HCT116 (cell line): Measurements from ENCODE around the gene CDK19. TPM values are rescaled to one million over a fixed set of nuclear protein-coding genes. Genes with fewer than 3 reads are reported as not detected.

ENCODE experiments used
- ATAC-seq: fragments of 200-7000 bp; cut with Tn5 transposase; 2 replicates; pipeline ENCODE4 v1.9.1; 2020; ENCODE audit warnings: mild to moderate bottlenecking, moderate library complexity
- BruUV-seq: library from RNA; stranded (reverse); fragments of 400-500 nt; replicated peaks from 2 replicates; lab custom pipeline; 2021; lab: Mats Ljungman, UMichigan
- CTCF ChIA-PET: fragments of 300-600 bp; sonication (Branson Sonifier 250); formaldehyde crosslinking; loops from one replicate; lab custom pipeline; 2021; ENCODE audit warnings: antibody characterized with exemption; lab: Charles Lee
- POLR2A ChIA-PET: fragments of 300-600, 350-600 bp; sonication (Branson Sonifier 250); formaldehyde crosslinking; loops from one replicate; lab custom pipeline; 2021; ENCODE audit warnings: antibody characterized with exemption; lab: Charles Lee
- RAD21 ChIA-PET, 2 experiments: fragments of 300-600 bp; sonication (Branson Sonifier 250); formaldehyde crosslinking; loops; one replicate each; lab custom pipeline; 2023; ENCODE audit warnings: low total read pairs in 2 of 2; ENCODE audit not compliant: uncharacterized antibody in 2 of 2, unreplicated experiment in 2 of 2, low non-redundant PET in 1 of 2; lab: Charles Lee
- DNase-seq: peaks from one replicate; pipeline ENCODE4 v3.0.0-alpha.2; 2010; ENCODE audit warnings: low read depth, low spot score
- H2AFZ ChIP-seq: fragments of 200-600 bp; shearing (Covaris generic), sonication (generic); 2 replicates; pipeline ENCODE4 v1.6.1; 2017; ENCODE audit warnings: low read depth, mixed run types, mixed read lengths, antibody characterized with exemption, low read length; ENCODE audit not compliant: poor library complexity, severe bottlenecking
- H3K27ac ChIP-seq: 2 replicates; pipeline ENCODE4 v1.5.1; 2012; ENCODE audit warnings: low read depth, low read length
- H3K27me3 ChIP-seq: fragments of 200-600 bp; sonication (generic); 2 replicates; pipeline ENCODE4 v1.6.1; 2016; ENCODE audit warnings: mixed run types, low read length, mixed read lengths; ENCODE audit not compliant: insufficient read depth
- H3K36me3 ChIP-seq, 2 experiments: fragments of 200-500 bp in 1 of 2; fragments of 200-600 bp in 1 of 2; sonication (Bioruptor generic) in 1 of 2; sonication (generic) in 1 of 2; 2 replicates each; pipeline versions ENCODE4 v1.5.1 to v1.6.1; 2014 to 2016; ENCODE audit warnings: low read length in 2 of 2, inconsistent platforms in 1 of 2, mixed read lengths in 1 of 2, mixed run types in 1 of 2; ENCODE audit not compliant: insufficient read depth in 2 of 2, control insufficient read depth in 1 of 2
- H3K4me1 ChIP-seq, 2 experiments: fragments of 200-600 bp in 1 of 2; sonication (generic) in 1 of 2; 2 replicates each; pipeline versions ENCODE4 v1.5.1 to v1.6.1; 2012 to 2017; ENCODE audit warnings: low read length in 2 of 2, inconsistent platforms in 1 of 2, mild to moderate bottlenecking in 1 of 2, mixed read lengths in 1 of 2, mixed run types in 1 of 2, moderate library complexity in 1 of 2; ENCODE audit not compliant: insufficient read depth in 2 of 2, control insufficient read depth in 1 of 2
- H3K4me2 ChIP-seq: fragments of 200-600 bp; sonication (generic); 2 replicates; pipeline ENCODE4 v1.6.1; 2017; ENCODE audit warnings: mixed run types, low read length, mixed read lengths
- H3K4me3 ChIP-seq, 2 experiments: fragments of 200-600 bp in 1 of 2; sonication (generic) in 1 of 2; replicated peaks in 1 of 2; 2 replicates each; pipeline ENCODE4 v1.5.1; 2011 to 2016; ENCODE audit warnings: low read length in 2 of 2, control low read depth in 1 of 2, low read depth in 1 of 2, mild to moderate bottlenecking in 1 of 2, mixed read lengths in 1 of 2, mixed run types in 1 of 2
- H3K79me2 ChIP-seq: fragments of 200-600 bp; sonication (generic); 2 replicates; pipeline ENCODE4 v1.6.1; 2017; ENCODE audit warnings: mild to moderate bottlenecking, mixed run types, low read length, moderate library complexity, mixed read lengths; ENCODE audit not compliant: insufficient read depth
- H3K9ac ChIP-seq: fragments of 200-600 bp; sonication (generic); 2 replicates; pipeline ENCODE4 v1.6.1; 2016; ENCODE audit warnings: low read length, mixed read lengths
- H3K9me2 ChIP-seq: fragments of 200-600 bp; sonication (generic), shearing (Covaris generic); 2 replicates; pipeline ENCODE4 v1.6.1; 2017; ENCODE audit warnings: mixed run types, mild to moderate bottlenecking, moderate library complexity; ENCODE audit not compliant: insufficient read depth
- H3K9me3 ChIP-seq, 2 experiments: fragments of 200-500 bp in 1 of 2; fragments of 200-600 bp in 1 of 2; sonication (Bioruptor generic) in 1 of 2; sonication (generic) in 1 of 2; 2 replicates each; pipeline ENCODE4 v1.6.1; 2014 to 2017; ENCODE audit warnings: low read length in 2 of 2, mixed read lengths in 2 of 2, inconsistent platforms in 1 of 2, low read depth in 1 of 2, mild to moderate bottlenecking in 1 of 2, mixed run types in 1 of 2, moderate library complexity in 1 of 2; ENCODE audit not compliant: control insufficient read depth in 1 of 2, insufficient read depth in 1 of 2
- H4K20me1 ChIP-seq: fragments of 200-600 bp; sonication (generic), shearing (Covaris generic); 2 replicates; pipeline ENCODE4 v1.6.1; 2017; ENCODE audit warnings: mixed run types, mild to moderate bottlenecking, moderate library complexity; ENCODE audit not compliant: insufficient read depth
- ATF3 ChIP-seq: IDR thresholded peaks from 2 replicates; pipeline ENCODE4 v1.6.1; 2012
- CBX3 ChIP-seq: IDR thresholded peaks from 2 replicates; pipeline ENCODE4 v1.6.1; 2012; ENCODE audit warnings: low read depth
- CEBPB ChIP-seq: IDR thresholded peaks from 2 replicates; pipeline ENCODE4 v1.6.1; 2012; ENCODE audit warnings: low read depth
- CTCF ChIP-seq, 3 experiments: fragments of 200-600 bp in 1 of 3; sonication (generic) in 1 of 3; IDR thresholded peaks in 2 of 3; conservative IDR thresholded peaks in 1 of 3; 2 replicates each; pipeline ENCODE4 v1.5.1; 2012 to 2017; ENCODE audit warnings: low read depth in 2 of 3, low read length in 2 of 3, antibody characterized with exemption in 1 of 3, borderline replicate concordance in 1 of 3, control low read depth in 1 of 3, mild to moderate bottlenecking in 1 of 3, mixed read lengths in 1 of 3, mixed run types in 1 of 3, moderate library complexity in 1 of 3; ENCODE audit not compliant: insufficient read depth in 1 of 3
- ELF1 ChIP-seq: IDR thresholded peaks from 2 replicates; pipeline ENCODE4 v1.6.1; 2012; ENCODE audit warnings: low read depth, borderline replicate concordance
- EZH2phosphoT487 ChIP-seq: fragments of 200-600 bp; IDR thresholded peaks from 2 replicates; pipeline ENCODE4 v1.6.1; 2018; ENCODE audit warnings: antibody characterized with exemption, borderline replicate concordance
- MAX ChIP-seq: IDR thresholded peaks from 2 replicates; pipeline ENCODE4 v1.6.1; 2012
- POLR2AphosphoS5 ChIP-seq: IDR thresholded peaks from 2 replicates; pipeline ENCODE4 v1.6.1; 2011; ENCODE audit warnings: mild to moderate bottlenecking, low read depth, low read length, moderate library complexity
- RAD21 ChIP-seq: IDR thresholded peaks from 2 replicates; pipeline ENCODE4 v1.6.1; 2012; ENCODE audit warnings: low read depth, mild to moderate bottlenecking
- SIN3A ChIP-seq: IDR thresholded peaks from 2 replicates; pipeline ENCODE4 v1.6.1; 2012; ENCODE audit warnings: low read depth
- SRF ChIP-seq: IDR thresholded peaks from 2 replicates; pipeline ENCODE4 v1.6.1; 2012; ENCODE audit warnings: low read depth
- TCF7L2 ChIP-seq: IDR thresholded peaks from 2 replicates; pipeline ENCODE4 v1.7.0; 2011; ENCODE audit warnings: borderline replicate concordance, inconsistent platforms; ENCODE audit not compliant: insufficient read depth, insufficient read length; ENCODE audit errors: extremely low read depth
- YY1 ChIP-seq: IDR thresholded peaks from 2 replicates; pipeline ENCODE4 v1.6.1; 2011; ENCODE audit warnings: low read length, low read depth, moderate library complexity, mild to moderate bottlenecking; ENCODE audit not compliant: insufficient replicate concordance; ENCODE audit errors: extremely low read depth
- ZBTB33 ChIP-seq: IDR thresholded peaks from 2 replicates; pipeline ENCODE4 v1.6.1; 2011; ENCODE audit warnings: mild to moderate bottlenecking, low read length, moderate library complexity; ENCODE audit not compliant: insufficient replicate concordance; ENCODE audit errors: extremely low read depth
- ZFX ChIP-seq: fragments of 450-650 bp; IDR thresholded peaks from 2 replicates; pipeline ENCODE4 v1.6.1; 2017
- ZNF274 ChIP-seq: fragments of 200-500 bp; sonication (Bioruptor generic); IDR thresholded peaks from 2 replicates; pipeline ENCODE4 v1.6.1; 2014; ENCODE audit warnings: mild to moderate bottlenecking, low read depth, low read length, inconsistent platforms
- intact Hi-C: fragments of 100-400 bp; cut with micrococcal nuclease; formaldehyde crosslinking; loops from 2 replicates; pipeline ENCODE4 v1.10.0; 2022
- total RNA-seq: library from RNA; stranded (reverse); gene quantifications from one replicate; pipeline ENCODE4 v1.2.1, GENCODE V29; 2021; ENCODE audit not compliant: unreplicated experiment

Gene CDK19
- total RNA-seq, 1 experiment from 2014 or later = 20.0 TPM

GRCh38 chr6:110699780-110700179 lies 115.5 kb downstream of the CDK19 start:
- Histone ChIP-seq H3K9me2 (no peaks in the 10 kb centered on the region), H3K4me3 (no peak overlapping the region)
- no peak; the same call in 1 of the 2 replicates for ATAC-seq
- TF ChIP-seq ATF3 = no peak
- no peak for TF ChIP-seq ZFX
- TF ChIP-seq RAD21 = no peak
- TF ChIP-seq MAX = no peak
- no peak for TF ChIP-seq TCF7L2
- no peak for TF ChIP-seq CTCF (IDR thresholded peaks at IDR 0.05 in 2 of 3, conservative IDR thresholded peaks at IDR 0.05 in 1 of 3; ENCODE audit: borderline replicate concordance in 1 of 3, insufficient read depth in 1 of 3, low read depth in 2 of 3, low read length in 2 of 3)
- no peak for TF ChIP-seq CBX3
- TF ChIP-seq CEBPB = no peak
- no peak for TF ChIP-seq YY1
- no peak for TF ChIP-seq ELF1
- no peak for TF ChIP-seq SIN3A
- no peak for TF ChIP-seq SRF
- TF ChIP-seq EZH2phosphoT487 = no peak
- no peak for TF ChIP-seq ZNF274
- TF ChIP-seq POLR2AphosphoS5 = no peak
- TF ChIP-seq ZBTB33 = no peak
- TF ChIP-seq, all 23 proteins: peak for 0
- peak overlapping the region; percentile 61 for H3K4me2 ChIP-seq
- no peak overlapping the region for H2AFZ ChIP-seq
- ChIA-PET POLR2A (interaction anchor here (0.6 to 4.4 kb wide), 2 partner anchors 17 to 175 kb away, joined by 3 to 14 read pairs; partner anchors contain the start of gene AMD1), CTCF (interaction anchor here (0.6 kb wide), 1 partner anchor 312 kb away, joined by 3 read pairs; no protein-coding TSS in a partner anchor), RAD21 (no interaction called here)
- no TSS peak for BruUV-seq
- H3K27me3 ChIP-seq = no peaks in the 10 kb centered on the region
- H4K20me1 ChIP-seq = no peaks in the 10 kb centered on the region
- H3K36me3 ChIP-seq = no peaks in the 10 kb centered on the region
- DNase-seq = no peak
- peak overlapping the region; percentile 58; the same call in 1 of the 2 replicates for H3K27ac ChIP-seq
- intact Hi-C loops = loop anchor here (5.0 kb wide), 2 partner anchors 118 to 178 kb away; partner anchors contain the start of gene CDK19
- H3K4me1 ChIP-seq = peaks cover 12 to 14% of the 10 kb centered on the region in 2 experiments
- no peaks in the 10 kb centered on the region for H3K9me3 ChIP-seq
- H3K79me2 ChIP-seq = no peaks in the 10 kb centered on the region
- H3K9ac ChIP-seq = no peak overlapping the region
